Esophagus muscularis mucosa (tissue), 3 donors: Measurements from ENCODE around the gene TGFBRAP1.

Experiments
- POLR2A ChIP-seq: fragments of 450-650 bp; IDR thresholded peaks from one replicate; pipeline ENCODE4 v1.6.1; 2017; ENCODE audit warnings: antibody characterized with exemption, moderate library complexity, mild to moderate bottlenecking, low read depth
- TF ChIP-seq, protein P1 (sequence below), 3 experiments: fragments of 200-600 bp in 2 of 3; fragments of 450-650 bp in 1 of 3; sonication (generic) in 2 of 3; IDR thresholded peaks; one replicate each; pipeline ENCODE4 v1.5.1; 2017 to 2019; ENCODE audit warnings: antibody characterized with exemption in 3 of 3, mild to moderate bottlenecking in 2 of 3, moderate library complexity in 1 of 3

DNA sequence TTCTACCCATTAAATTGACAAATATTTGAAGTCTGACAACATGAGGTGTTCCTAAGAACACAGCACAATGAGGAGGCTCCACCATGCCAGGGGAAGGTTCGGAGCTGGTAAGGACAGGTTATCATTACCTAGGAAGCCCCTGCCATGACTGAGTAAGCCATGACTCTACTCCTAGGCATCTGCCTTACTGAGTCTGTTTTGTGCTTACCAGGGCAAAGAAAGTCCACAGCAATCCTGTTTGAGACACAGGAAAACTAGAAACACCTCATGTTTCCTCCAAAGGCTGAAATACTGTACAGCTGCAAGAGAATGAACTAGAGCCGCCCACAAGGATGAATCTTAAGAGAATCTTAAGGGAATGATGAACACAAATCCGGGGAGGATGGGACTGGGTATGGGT is 11.6 kb downstream of the TGFBRAP1 start:
- TF ChIP-seq, protein P1, sequence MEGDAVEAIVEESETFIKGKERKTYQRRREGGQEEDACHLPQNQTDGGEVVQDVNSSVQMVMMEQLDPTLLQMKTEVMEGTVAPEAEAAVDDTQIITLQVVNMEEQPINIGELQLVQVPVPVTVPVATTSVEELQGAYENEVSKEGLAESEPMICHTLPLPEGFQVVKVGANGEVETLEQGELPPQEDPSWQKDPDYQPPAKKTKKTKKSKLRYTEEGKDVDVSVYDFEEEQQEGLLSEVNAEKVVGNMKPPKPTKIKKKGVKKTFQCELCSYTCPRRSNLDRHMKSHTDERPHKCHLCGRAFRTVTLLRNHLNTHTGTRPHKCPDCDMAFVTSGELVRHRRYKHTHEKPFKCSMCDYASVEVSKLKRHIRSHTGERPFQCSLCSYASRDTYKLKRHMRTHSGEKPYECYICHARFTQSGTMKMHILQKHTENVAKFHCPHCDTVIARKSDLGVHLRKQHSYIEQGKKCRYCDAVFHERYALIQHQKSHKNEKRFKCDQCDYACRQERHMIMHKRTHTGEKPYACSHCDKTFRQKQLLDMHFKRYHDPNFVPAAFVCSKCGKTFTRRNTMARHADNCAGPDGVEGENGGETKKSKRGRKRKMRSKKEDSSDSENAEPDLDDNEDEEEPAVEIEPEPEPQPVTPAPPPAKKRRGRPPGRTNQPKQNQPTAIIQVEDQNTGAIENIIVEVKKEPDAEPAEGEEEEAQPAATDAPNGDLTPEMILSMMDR (IDR thresholded peaks at IDR 0.05), result no peak
- no peak for TF ChIP-seq POLR2A
